Measurements from ENCODE around the gene LENG1. TPM values are rescaled to one million over a fixed set of nuclear protein-coding genes. Genes with fewer than 3 reads are reported as not detected.
A peak's percentile ranks its signal among the peaks of the same experiment; 100 is the strongest.

LENG1 gene
- total RNA-seq, 2 experiments from 2014 or later = 3.3 to 4.0 TPM

GRCh38 chr19:54115109-54116063 lies 44.1 kb downstream of the LENG1 start, which contains the start of the genes PRPF31 and TFPT:
TSS of gene PRPF31 (plus strand) at chr19:54115754. CDS start at chr19:54118279, 2,525 bp downstream.
TSS of gene TFPT (minus strand) at chr19:54115657. CDS start at chr19:54115269, 388 bp downstream.
- H3K4me3 Mint-ChIP-seq = peak within 1 kb of the TSS; percentile 94
- H3K9me3 Mint-ChIP-seq = no peaks in the 10 kb centered on the region
- TF ChIP-seq CTCF (IDR thresholded peaks at IDR 0.05) = no peak
- H3K27me3 Mint-ChIP-seq = no peaks in the 10 kb centered on the region
- H3K36me3 Mint-ChIP-seq (ENCODE audit: low read depth) = peaks cover 36% of the 10 kb centered on the region
- ATAC-seq (peak; percentile 90), DNase-seq (peak; percentile 99)
- CTCF ChIA-PET = interaction anchor here (1.4 kb wide), 1 partner anchor 150 kb away, joined by 3 read pairs; no protein-coding TSS in a partner anchor
- H3K4me1 Mint-ChIP-seq (ENCODE audit: low read depth) = peaks cover 24% of the 10 kb centered on the region
- intact Hi-C loops (cut with micrococcal nuclease) = loop anchor here (2.0 kb wide), 1 partner anchor 21 kb away; the partner anchor contains the start of gene CNOT3
- H3K27ac Mint-ChIP-seq = peak within 1 kb of the TSS; percentile 97
- POLR2A ChIA-PET = interaction anchor here (0.6 to 3.7 kb wide), 26 partner anchors 9 to 933 kb away, joined by 3 to 42 read pairs (median 3); partner anchors contain the start of genes CNOT3, LENG1, NDUFA3 and OSCAR

GRCh38 chr19:54114340-54115108 lies 45.0 kb downstream of the LENG1 start:
- Mint-ChIP-seq H3K9me3 (no peaks in the 10 kb centered on the region), H3K4me1 (ENCODE audit: low read depth) (peaks cover 24% of the 10 kb centered on the region), H3K36me3 (ENCODE audit: low read depth) (peaks cover 35% of the 10 kb centered on the region), H3K4me3 (peak overlapping the region; percentile 94), H3K27me3 (no peaks in the 10 kb centered on the region), H3K27ac (peak overlapping the region; percentile 97)
- peak; percentile 79 for DNase-seq
- intact Hi-C loops (cut with micrococcal nuclease) = loop anchor here (2.0 kb wide), 1 partner anchor 22 kb away; the partner anchor contains the start of gene CNOT3
- ATAC-seq = peak; percentile 57
- ChIA-PET CTCF (interaction anchor here (0.9 to 1.4 kb wide), 2 partner anchors 92 to 151 kb away, joined by 3 read pairs; no protein-coding TSS in a partner anchor), POLR2A (interaction anchor here (0.5 to 3.7 kb wide), 18 partner anchors 8 to 1142 kb away, joined by 3 to 42 read pairs (median 3); partner anchors contain the start of genes CNOT3, LENG1, NDUFA3 and OSCAR)
- no peak for TF ChIP-seq CTCF (IDR thresholded peaks at IDR 0.05)

- Mint-ChIP-seq H3K27me3 (no peaks in the 10 kb centered on the region), H3K27ac (no peak overlapping the region), H3K9me3 (no peaks in the 10 kb centered on the region), H3K4me3 (no peak overlapping the region), H3K36me3 (ENCODE audit: low read depth) (peaks cover 45% of the 10 kb centered on the region), H3K4me1 (ENCODE audit: low read depth) (peaks cover 19% of the 10 kb centered on the region)
- no peak for DNase-seq
- ChIA-PET CTCF (no interaction called here), POLR2A (no interaction called here)
- TF ChIP-seq CTCF (IDR thresholded peaks at IDR 0.05) = no peak
- no peak for ATAC-seq
- intact Hi-C loops (cut with micrococcal nuclease) = no loop called here
Measured at GRCh38 chr19:54109651-54110050, 49.9 kb downstream of the LENG1 start.

DNA sequence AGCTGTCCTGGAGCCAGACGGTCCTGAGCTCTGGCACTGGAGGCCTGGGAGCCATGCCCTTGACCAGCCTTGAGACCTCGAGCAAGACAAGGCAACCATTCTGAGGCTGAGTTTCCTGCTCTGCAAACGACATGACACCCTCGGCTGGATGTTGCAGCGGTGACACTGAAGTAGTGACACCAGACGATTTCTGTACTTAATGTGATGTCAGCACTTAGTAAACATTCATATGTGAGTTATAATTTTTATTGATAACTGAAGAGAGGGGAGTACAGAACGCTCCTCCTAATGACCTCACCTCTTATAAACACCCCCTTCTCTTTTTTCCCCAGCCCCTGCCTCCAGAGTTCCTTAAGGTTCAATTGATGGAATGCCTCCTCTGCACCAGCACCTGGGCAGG lies 51.0 kb downstream of the LENG1 start:
- H3K36me3 Mint-ChIP-seq (ENCODE audit: low read depth) = peaks cover 40% of the 10 kb centered on the region
- CTCF ChIA-PET = no interaction called here
- no peak overlapping the region for H3K27ac Mint-ChIP-seq
- intact Hi-C loops (cut with micrococcal nuclease) = no loop called here
- H3K27me3 Mint-ChIP-seq = no peaks in the 10 kb centered on the region
- H3K4me3 Mint-ChIP-seq = no peak overlapping the region
- H3K4me1 Mint-ChIP-seq (ENCODE audit: low read depth) = peaks cover 16% of the 10 kb centered on the region
- POLR2A ChIA-PET = no interaction called here
- no peak for TF ChIP-seq CTCF (IDR thresholded peaks at IDR 0.05)
- no peaks in the 10 kb centered on the region for H3K9me3 Mint-ChIP-seq
- ATAC-seq = no peak
- DNase-seq = no peak
